Measurements from ENCODE around the gene ZIC1. TPM values are rescaled to one million over a fixed set of nuclear protein-coding genes. Genes with fewer than 3 reads are reported as not detected.

Gene ZIC1
- polyA plus RNA-seq, 1 donor (not counting 4 experiments of a cell fraction or from before 2014, with no cell fraction given): not detected

DNA sequence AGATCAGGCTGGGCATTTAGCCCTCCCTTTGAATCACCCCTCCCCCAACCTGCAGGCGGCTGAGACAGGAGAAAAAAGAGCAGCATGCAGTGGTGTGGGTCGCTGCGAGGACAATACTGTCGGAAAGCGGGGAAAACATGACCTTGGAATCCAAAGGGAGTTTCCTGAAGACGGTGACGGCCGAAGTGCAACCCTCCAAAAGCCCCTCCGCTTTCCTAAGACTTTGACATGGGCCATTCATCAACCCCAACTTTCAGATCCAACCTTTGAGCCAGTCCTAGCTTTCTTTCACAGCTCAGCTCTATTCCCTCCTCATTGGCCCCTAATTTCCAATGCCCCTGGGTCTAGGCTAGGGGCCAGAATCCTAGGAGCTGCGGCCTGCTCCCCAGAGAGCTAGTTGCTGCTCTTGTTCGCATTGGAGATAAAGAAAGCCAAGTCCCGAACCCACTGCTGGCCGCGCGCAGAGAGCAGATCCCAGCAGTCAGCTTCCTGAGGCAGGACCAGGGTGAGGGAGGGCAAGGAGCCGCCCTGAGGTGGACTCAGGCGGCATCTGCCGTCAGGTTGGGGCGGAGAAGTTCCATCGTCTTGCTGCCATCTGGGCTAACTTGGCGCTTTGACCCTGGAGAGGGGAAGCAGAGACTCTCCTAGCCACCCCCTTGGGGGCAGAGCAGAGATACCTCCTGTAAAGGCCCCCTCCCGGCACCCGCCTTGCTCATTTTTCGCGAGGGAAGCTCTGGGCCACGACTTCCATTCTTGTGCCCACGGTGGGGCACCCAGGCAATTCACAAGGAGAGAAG, 3.7 kb upstream of the ZIC1 start:
- dilution Hi-C loops (cut with MboI; ENCODE audit: extremely low pct_ligation_motif_present, low sequenced_read_pairs): no loop called here
- TF ChIP-seq, protein P1, sequence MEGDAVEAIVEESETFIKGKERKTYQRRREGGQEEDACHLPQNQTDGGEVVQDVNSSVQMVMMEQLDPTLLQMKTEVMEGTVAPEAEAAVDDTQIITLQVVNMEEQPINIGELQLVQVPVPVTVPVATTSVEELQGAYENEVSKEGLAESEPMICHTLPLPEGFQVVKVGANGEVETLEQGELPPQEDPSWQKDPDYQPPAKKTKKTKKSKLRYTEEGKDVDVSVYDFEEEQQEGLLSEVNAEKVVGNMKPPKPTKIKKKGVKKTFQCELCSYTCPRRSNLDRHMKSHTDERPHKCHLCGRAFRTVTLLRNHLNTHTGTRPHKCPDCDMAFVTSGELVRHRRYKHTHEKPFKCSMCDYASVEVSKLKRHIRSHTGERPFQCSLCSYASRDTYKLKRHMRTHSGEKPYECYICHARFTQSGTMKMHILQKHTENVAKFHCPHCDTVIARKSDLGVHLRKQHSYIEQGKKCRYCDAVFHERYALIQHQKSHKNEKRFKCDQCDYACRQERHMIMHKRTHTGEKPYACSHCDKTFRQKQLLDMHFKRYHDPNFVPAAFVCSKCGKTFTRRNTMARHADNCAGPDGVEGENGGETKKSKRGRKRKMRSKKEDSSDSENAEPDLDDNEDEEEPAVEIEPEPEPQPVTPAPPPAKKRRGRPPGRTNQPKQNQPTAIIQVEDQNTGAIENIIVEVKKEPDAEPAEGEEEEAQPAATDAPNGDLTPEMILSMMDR (optimal IDR thresholded peaks at IDR 0.05 in 1 of 3, IDR thresholded peaks at IDR 0.05 in 1 of 3, conservative IDR thresholded peaks at IDR 0.05 in 1 of 3; ENCODE audit: extremely low read depth in 1 of 3, insufficient read depth in 2 of 3, low read length in 3 of 3): no peak
- TF ChIP-seq EZH2 (IDR thresholded peaks at IDR 0.05; ENCODE audit: low read length): peak; percentile 7

DNA sequence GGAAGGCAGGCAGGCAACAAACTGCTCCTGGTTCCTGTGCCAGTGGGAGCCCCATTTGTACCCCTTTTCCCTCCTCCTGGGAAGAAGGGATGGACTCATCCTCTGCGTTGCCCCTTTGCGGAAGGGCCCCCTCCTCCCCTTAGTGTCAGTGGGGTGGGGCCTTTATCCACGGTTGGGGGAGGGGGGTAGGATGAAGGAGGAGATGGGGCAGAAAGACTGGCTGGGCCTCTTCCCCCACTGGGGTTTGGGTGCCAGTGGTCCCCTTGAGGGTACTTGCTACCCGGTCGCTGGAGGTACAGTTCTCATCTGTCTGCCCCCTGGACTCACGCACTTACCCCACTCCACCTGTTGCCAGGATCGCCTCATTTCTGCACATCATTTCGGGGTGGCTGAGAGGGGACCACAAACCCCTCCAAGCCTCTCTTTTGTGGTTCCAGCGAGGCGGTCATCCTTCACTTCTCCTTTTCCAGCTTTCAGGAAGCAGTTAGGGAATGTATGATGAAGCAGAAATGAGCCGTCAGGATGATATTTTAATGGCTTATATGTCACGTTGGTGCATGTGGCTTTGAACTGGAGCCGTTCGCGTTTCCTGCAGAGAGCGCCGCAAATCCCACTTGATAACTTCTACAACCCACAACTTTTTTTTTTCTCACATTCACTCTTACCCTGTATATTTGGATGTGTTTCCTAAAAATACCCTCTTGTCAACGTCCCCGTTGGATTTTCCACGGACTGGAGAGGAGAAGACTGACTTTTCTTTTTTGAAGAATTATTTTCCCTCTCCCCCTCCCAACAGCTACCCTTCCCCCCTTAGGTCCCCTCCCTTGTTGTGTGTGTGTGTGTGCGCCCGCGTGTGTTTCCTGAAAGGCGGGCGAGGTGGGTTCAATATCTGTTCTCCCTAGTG, 2.9 kb upstream of the ZIC1 start, which contains the start of gene ZIC4:
ZIC4 (minus strand) TSS at position 516 of the 904 bp plus-strand sequence. CDS start 3,746 bp downstream, outside the sequence.
- Histone ChIP-seq H3K79me2 (ENCODE audit: control insufficient read depth, insufficient read depth, low read length) (no peaks in the 10 kb centered on the region), H3K36me3 (ENCODE audit: control insufficient read depth in 2 of 2, extremely low read depth in 1 of 2, insufficient read depth in 2 of 2, low read length in 2 of 2) (no peaks in the 10 kb centered on the region), H3K9me3 (ENCODE audit: control insufficient read depth, low read depth, low read length) (peaks cover 6% of the 10 kb centered on the region), H3K27me3 (ENCODE audit: control insufficient read depth, extremely low read depth, insufficient read depth, low read length) (peaks cover 72% of the 10 kb centered on the region), H4K20me1 (ENCODE audit: control insufficient read depth, extremely low read depth, insufficient read depth, low read length) (no peaks in the 10 kb centered on the region), H2AFZ (ENCODE audit: control insufficient read depth, low read length) (no peak within 1 kb of the TSS), H3K4me3 (ENCODE audit: control insufficient read depth in 2 of 3, extremely low read depth in 1 of 3, insufficient read depth in 2 of 3, low read depth in 1 of 3, low read length in 3 of 3) (no peak within 1 kb of the TSS), H3K9ac (ENCODE audit: control insufficient read depth, extremely low read depth, insufficient read depth, low read length) (no peak within 1 kb of the TSS), H3K27ac (ENCODE audit: control insufficient read depth, insufficient read depth, low read length) (no peak within 1 kb of the TSS), H3K9me1 (ENCODE audit: control insufficient read depth, extremely low read depth, insufficient read depth, low read length) (no peaks in the 10 kb centered on the region), H3K4me2 (ENCODE audit: control insufficient read depth, extremely low read depth, insufficient read depth, low read depth, low read length) (no peak within 1 kb of the TSS), H3K4me1 (ENCODE audit: control insufficient read depth, extremely low read depth, insufficient read depth, low read length) (peaks cover 4% of the 10 kb centered on the region)
- TF ChIP-seq, protein P1 (optimal IDR thresholded peaks at IDR 0.05 in 1 of 3, IDR thresholded peaks at IDR 0.05 in 1 of 3, conservative IDR thresholded peaks at IDR 0.05 in 1 of 3; ENCODE audit: extremely low read depth in 1 of 3, insufficient read depth in 2 of 3, low read length in 3 of 3): no peak
- peak; percentile 55 for TF ChIP-seq EZH2 (IDR thresholded peaks at IDR 0.05; ENCODE audit: low read length)
- dilution Hi-C loops (cut with MboI; ENCODE audit: extremely low pct_ligation_motif_present, low sequenced_read_pairs): no loop called here
- no peak for FAIRE-seq
- DNase-seq (ENCODE audit: low read depth, low spot score): no peak

More for the DNA sequence above, 3.7 kb upstream of the ZIC1 start:
- Histone ChIP-seq H2AFZ (ENCODE audit: control insufficient read depth, low read length) (no peak overlapping the region), H3K79me2 (ENCODE audit: control insufficient read depth, insufficient read depth, low read length) (no peaks in the 10 kb centered on the region), H3K4me1 (ENCODE audit: control insufficient read depth, extremely low read depth, insufficient read depth, low read length) (no peaks in the 10 kb centered on the region), H3K27ac (ENCODE audit: control insufficient read depth, insufficient read depth, low read length) (no peak overlapping the region), H3K9ac (ENCODE audit: control insufficient read depth, extremely low read depth, insufficient read depth, low read length) (no peak overlapping the region), H3K27me3 (ENCODE audit: control insufficient read depth, extremely low read depth, insufficient read depth, low read length) (peaks cover 63% of the 10 kb centered on the region), H3K4me2 (ENCODE audit: control insufficient read depth, extremely low read depth, insufficient read depth, low read depth, low read length) (no peak overlapping the region), H3K9me1 (ENCODE audit: control insufficient read depth, extremely low read depth, insufficient read depth, low read length) (no peaks in the 10 kb centered on the region), H3K9me3 (ENCODE audit: control insufficient read depth, low read depth, low read length) (peaks cover 6% of the 10 kb centered on the region), H3K36me3 (ENCODE audit: control insufficient read depth in 2 of 2, extremely low read depth in 1 of 2, insufficient read depth in 2 of 2, low read length in 2 of 2) (no peaks in the 10 kb centered on the region), H3K4me3 (ENCODE audit: control insufficient read depth in 2 of 3, extremely low read depth in 1 of 3, insufficient read depth in 2 of 3, low read depth in 1 of 3, low read length in 3 of 3) (no peak overlapping the region), H4K20me1 (ENCODE audit: control insufficient read depth, extremely low read depth, insufficient read depth, low read length) (no peaks in the 10 kb centered on the region)
- FAIRE-seq: no peak
- no peak for DNase-seq (ENCODE audit: low read depth, low spot score)

Data from keratinocyte (primary cell).